ENCODE results near the gene ORAI1.
"Not testable (repeated sequence)": the region's sequence is repeated elsewhere in the genome, so short reads cannot be mapped to it uniquely, and the experiment has no call there.

ORAI1 gene

DNA sequence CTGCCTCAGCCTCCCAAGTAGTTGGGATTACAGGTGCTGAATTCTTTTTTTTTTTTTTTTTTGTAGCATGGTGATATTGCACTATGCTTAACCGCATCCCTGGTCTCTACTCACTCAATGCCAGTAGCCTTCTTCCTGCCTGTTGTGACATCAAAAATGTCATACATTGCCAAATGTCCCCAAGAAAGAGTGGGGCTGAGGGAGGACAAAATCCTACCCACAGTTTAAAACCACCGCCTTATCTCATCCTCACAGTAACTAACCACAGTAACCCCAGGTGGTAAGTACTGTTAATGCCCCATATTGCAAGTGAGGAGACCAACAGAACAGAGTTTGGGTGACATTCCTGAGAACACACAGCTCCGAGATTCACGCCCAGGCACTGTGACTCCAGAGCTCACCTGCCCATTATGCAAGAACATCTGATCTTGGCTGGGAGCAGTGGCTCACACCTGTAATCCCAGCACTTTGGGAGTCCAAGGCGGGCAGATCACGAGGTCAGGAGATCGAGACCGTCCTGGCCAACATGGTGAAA, 23.6 kb downstream of the ORAI1 start:
- DNase-seq, result no peak

DNA sequence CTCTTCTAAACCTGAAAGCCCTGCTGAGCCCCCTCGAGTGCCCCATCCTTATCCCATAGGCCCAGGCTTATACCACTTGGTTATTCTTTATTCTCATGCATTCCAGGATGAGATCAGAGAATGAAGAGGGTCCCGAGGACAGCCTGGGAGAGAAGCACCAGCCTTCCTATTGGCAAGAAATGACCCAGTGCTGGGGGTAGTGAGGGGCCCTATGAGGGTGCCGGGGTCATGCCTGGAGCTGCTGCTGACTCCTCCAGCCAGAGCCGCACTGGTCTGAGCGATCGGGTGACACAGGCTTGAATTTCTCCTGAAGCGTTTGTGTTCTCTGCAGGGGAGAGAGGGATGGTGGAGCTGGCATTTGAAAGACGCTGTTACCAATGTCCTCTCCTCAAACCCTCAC, 25.0 kb downstream of the ORAI1 start:
- no peak for DNase-seq

DNA sequence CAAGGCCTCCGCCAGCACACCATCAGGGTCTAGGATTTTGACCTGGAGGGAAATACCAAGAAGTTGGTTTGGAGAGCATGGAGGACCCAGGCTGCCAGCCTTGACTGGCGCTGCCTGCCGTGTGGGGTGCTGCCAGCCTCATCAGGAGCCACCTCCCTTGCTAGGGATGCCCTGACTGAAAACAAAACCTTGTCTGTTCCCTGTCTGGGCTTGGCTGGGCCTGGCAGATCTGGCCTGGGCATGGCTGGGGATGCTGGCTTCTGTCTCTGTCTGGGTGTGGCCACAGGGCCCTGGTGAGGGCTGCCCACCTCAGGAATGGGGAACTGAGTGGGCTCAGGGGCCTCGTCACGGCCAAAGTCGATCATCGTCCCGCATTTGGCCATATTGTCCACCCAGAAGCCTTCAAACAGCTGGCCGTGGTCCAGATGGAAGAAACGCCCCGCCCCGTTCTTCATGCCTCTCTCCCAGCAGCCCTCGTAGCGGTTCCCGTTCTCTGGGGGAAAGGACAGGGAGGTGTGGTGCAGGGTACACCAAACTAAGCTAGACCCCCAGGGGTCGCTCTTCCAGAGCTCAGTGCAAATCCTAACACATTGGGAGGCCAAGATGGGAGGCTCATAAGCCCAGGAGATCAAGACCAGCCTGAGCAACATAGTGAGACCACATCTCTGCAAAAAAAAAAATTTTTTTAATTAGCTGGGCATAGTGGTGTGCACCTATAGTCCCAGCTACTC, 26.6 kb downstream of the ORAI1 start:
- DNase-seq, result peak; percentile 40 to 60

- DNase-seq, result no peak
Measured at GRCh38 chr12:121653999-121654398, 27.7 kb downstream of the ORAI1 start.

- DNase-seq, result no peak
Measured at GRCh38 chr12:121656122-121656521, 29.8 kb downstream of the ORAI1 start.

- DNase-seq, result no peak
Measured at GRCh38 chr12:121657305-121658008, 31.1 kb downstream of the ORAI1 start.

DNA sequence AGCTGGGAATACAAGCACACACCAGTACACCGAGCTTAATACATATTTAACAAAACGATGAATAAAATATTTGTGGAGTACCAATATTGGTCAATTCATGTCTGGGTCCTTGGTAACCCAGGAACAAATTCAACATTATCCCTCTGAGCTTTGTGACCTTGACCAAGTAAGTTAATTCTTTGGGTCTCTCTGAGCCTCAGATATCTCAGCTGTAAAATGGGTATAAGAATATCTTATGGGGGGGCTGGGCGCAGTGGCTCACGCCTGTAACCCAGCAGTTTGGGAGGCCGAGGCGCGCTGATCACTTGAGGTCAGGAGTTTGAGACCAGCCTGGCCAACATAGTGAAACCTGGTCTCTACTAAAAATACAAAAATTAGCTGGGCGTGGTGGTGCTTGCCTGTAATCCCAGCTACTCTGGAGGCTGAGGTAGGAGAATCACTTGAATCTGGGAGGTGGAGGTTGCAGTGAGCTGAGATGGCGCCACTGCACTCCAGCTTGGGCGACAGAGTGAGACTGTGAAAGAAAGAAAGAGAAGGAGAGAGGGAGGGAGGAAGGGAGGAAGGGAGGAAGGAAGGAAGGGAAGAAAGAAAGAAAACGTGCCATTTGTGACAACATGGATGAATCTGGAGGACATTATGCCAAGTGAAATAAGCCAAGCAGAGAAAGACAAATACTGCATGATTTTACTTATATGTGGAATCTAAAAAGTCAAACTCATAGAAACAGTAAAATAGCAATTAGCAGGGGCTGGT, 35.2 kb downstream of the ORAI1 start:
- not testable (repeated sequence) for DNase-seq

DNA sequence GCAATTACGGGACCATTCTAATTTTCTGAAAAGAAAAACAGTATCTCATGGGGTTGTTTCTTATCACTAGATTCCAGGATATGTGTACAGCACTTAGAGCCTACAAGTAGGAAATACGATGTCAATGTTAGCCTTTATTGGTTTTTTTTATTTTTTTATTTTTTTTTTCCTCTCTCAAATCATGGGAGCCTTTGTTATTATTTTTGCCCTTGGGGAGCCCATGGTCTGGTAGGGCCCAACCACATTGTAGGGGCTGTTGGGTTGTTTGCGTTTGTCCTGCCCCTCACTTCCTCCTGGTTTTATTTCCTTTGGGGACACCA, 37.2 kb downstream of the ORAI1 start:
- DNase-seq, result no peak

- DNase-seq, result not testable (repeated sequence)
Measured at GRCh38 chr12:121666829-121667228, 40.5 kb downstream of the ORAI1 start.

- DNase-seq, result peak in 1 of 2 experiments; percentile 34
Measured at GRCh38 chr12:121668750-121669520, 42.6 kb downstream of the ORAI1 start.

GRCh38 chr12:121669521-121669900, 43.2 kb downstream of the ORAI1 start, which contains the start of gene MORN3:
TSS of gene MORN3 (minus strand) at chr12:121669654. CDS start at chr12:121669483, 171 bp downstream.
- no peak for DNase-seq

- DNase-seq, result peak; percentile 37 to 54
Measured at GRCh38 chr12:121673013-121673511, 46.7 kb downstream of the ORAI1 start.

DNA sequence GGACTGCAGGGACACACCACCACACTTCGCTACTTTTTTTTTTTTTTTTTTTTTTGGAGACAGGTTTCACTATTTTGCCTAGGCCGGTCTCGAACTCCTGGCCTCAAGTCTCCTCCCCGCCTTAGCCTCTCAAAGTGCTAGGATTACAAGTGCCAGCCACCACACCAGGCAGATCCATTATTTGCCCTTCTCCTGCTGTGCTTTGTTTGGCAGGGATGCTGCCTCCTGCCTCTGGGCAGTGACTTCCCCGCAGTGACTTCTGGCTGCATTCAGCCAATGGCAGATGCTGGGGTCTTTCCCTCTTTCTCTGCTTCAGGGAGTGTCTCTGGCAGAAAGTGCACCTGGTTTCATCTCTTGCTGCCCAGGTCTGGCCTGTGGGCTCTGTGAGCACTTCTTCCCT, 49.9 kb downstream of the ORAI1 start:
- no peak for DNase-seq

GRCh38 chr12:121678305-121678704, 52.0 kb downstream of the ORAI1 start:
- no peak for DNase-seq

DNA sequence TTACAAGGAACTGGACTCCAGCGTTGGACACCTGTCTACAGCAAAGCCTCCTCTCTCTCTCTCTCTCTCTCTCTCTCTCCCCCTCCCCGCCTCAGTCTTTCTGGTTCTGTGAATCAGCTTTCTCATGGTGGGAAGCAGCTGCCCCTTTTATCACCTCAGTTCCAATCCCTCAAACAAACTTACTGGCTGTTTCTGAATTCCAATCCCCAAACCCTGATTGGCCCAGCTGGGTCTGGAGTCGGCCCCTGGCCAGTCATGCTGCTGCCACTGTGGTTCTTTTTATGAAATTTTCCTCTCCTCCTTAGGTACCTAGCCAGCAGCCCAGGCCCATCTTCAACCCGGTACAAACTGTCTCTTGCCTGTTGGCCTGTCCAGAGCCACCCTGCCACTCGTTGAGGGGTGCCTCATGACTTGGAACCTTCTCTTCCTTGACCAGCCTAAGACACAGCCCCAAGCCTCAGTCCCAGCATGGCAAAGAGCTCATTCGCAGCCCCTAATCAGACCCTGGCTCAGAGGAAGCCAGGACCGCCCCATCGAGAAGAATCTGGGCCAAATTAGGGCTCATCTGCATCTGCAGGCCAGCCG, 52.5 kb downstream of the ORAI1 start:
- no peak for DNase-seq

GRCh38 chr12:121679661-121680197, 53.4 kb downstream of the ORAI1 start:
- DNase-seq, result not testable (repeated sequence)

- no peak for DNase-seq
Measured at GRCh38 chr12:121688966-121689365, 62.6 kb downstream of the ORAI1 start.

DNA sequence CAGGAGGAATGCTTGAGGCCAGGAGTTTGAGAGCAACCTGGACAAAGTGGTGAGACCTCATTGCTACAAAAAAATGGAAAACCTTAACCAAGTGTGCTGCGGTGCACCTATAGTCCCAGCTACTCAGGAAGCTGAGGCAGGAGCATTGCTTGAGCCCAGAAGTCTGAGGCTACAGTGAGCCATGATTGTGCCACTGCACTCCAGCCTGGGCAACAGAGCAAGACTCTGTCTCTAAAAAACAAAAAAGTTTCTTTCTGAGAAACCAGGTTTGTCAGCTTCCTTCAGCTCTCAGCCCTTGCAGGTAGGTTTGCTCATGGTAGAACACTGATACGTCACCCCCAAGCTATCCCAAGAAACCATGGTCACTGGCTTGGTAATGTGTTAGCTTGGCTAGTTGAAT, 63.1 kb downstream of the ORAI1 start:
- no peak for DNase-seq

All from NCI-H524 (cell line).